Measurements from ENCODE around the gene ATP1A4. TPM values are rescaled to one million over a fixed set of nuclear protein-coding genes. Genes with fewer than 3 reads are reported as not detected.

The ATP1A4 gene
- total RNA-seq, 1 donor from 2014 or later = not detected

- ATAC-seq (ENCODE audit: low read depth) (no peak), DNase-seq (no peak)
- intact Hi-C loops (cut with micrococcal nuclease) = no loop called here
- TF ChIP-seq, protein P1, sequence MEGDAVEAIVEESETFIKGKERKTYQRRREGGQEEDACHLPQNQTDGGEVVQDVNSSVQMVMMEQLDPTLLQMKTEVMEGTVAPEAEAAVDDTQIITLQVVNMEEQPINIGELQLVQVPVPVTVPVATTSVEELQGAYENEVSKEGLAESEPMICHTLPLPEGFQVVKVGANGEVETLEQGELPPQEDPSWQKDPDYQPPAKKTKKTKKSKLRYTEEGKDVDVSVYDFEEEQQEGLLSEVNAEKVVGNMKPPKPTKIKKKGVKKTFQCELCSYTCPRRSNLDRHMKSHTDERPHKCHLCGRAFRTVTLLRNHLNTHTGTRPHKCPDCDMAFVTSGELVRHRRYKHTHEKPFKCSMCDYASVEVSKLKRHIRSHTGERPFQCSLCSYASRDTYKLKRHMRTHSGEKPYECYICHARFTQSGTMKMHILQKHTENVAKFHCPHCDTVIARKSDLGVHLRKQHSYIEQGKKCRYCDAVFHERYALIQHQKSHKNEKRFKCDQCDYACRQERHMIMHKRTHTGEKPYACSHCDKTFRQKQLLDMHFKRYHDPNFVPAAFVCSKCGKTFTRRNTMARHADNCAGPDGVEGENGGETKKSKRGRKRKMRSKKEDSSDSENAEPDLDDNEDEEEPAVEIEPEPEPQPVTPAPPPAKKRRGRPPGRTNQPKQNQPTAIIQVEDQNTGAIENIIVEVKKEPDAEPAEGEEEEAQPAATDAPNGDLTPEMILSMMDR (IDR thresholded peaks at IDR 0.05) = no peak
- ChIA-PET POLR2A (no interaction called here), CTCF (no interaction called here)
- Mint-ChIP-seq H3K27ac (no peak overlapping the region), H3K36me3 (ENCODE audit: low read depth) (no peaks in the 10 kb centered on the region), H3K4me1 (no peaks in the 10 kb centered on the region), H3K4me3 (no peak overlapping the region), H3K9me3 (no peaks in the 10 kb centered on the region), H3K27me3 (peaks cover 21% of the 10 kb centered on the region)
These were observed 15.1 kb upstream of the ATP1A4 start for GRCh38 chr1:160136121-160136925.

DNA sequence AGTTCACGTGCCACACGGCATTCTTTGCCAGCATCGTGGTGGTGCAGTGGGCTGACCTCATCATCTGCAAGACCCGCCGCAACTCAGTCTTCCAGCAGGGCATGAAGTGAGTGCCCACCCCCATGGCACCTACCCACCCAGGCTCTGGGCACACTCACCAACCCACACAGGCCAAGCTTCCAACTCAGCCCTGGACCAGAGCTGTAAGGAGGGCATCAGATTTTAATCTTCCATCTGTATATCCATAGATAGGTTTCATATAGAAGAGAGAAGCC is 14.5 kb upstream of the ATP1A4 start:
- TF ChIP-seq, protein P1 (IDR thresholded peaks at IDR 0.05) = no peak
- H3K9me3 Mint-ChIP-seq = no peaks in the 10 kb centered on the region
- ChIA-PET POLR2A (no interaction called here), CTCF (no interaction called here)
- H3K4me1 Mint-ChIP-seq = no peaks in the 10 kb centered on the region
- H3K4me3 Mint-ChIP-seq = no peak overlapping the region
- ATAC-seq (ENCODE audit: low read depth) (no peak), DNase-seq (no peak)
- H3K27ac Mint-ChIP-seq = no peak overlapping the region
- no peaks in the 10 kb centered on the region for H3K36me3 Mint-ChIP-seq (ENCODE audit: low read depth)
- intact Hi-C loops (cut with micrococcal nuclease) = no loop called here
- peaks cover 24% of the 10 kb centered on the region for H3K27me3 Mint-ChIP-seq

- no peak for ATAC-seq (ENCODE audit: low read depth)
- no peak for DNase-seq
- H3K36me3 Mint-ChIP-seq (ENCODE audit: low read depth) = no peaks in the 10 kb centered on the region
- intact Hi-C loops (cut with micrococcal nuclease) = no loop called here
- peaks cover 27% of the 10 kb centered on the region for H3K27me3 Mint-ChIP-seq
- H3K4me3 Mint-ChIP-seq = no peak overlapping the region
- H3K9me3 Mint-ChIP-seq = no peaks in the 10 kb centered on the region
- POLR2A ChIA-PET = no interaction called here
- TF ChIP-seq, protein P1 (IDR thresholded peaks at IDR 0.05) = no peak
- no peaks in the 10 kb centered on the region for H3K4me1 Mint-ChIP-seq
- H3K27ac Mint-ChIP-seq = no peak overlapping the region
- CTCF ChIA-PET = no interaction called here
These were observed 14.1 kb upstream of the ATP1A4 start for GRCh38 chr1:160137216-160137862.

DNA sequence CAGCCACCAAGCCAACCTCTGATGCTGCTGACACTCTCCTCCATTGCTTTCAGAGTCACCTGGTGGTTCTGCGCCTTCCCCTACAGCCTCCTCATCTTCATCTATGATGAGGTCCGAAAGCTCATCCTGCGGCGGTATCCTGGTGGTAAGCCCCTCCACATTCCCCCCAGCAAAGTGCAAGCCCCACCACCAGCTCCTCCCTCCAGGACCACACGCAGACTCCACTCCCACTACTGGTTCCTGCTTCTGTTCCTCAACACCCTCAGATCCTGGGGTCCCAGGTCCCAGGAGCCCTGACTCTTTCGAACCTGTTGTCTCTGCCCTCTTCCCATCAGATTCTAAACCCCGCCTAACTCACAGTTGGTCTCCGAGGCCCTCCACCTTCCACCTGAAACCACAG is 11.6 kb upstream of the ATP1A4 start:
- ChIA-PET CTCF (no interaction called here), POLR2A (no interaction called here)
- H3K36me3 Mint-ChIP-seq (ENCODE audit: low read depth) = no peaks in the 10 kb centered on the region
- peaks cover 31% of the 10 kb centered on the region for H3K27me3 Mint-ChIP-seq
- no peak for ATAC-seq (ENCODE audit: low read depth)
- H3K4me3 Mint-ChIP-seq = no peak overlapping the region
- TF ChIP-seq, protein P1 (IDR thresholded peaks at IDR 0.05) = no peak
- DNase-seq = no peak
- H3K4me1 Mint-ChIP-seq = no peaks in the 10 kb centered on the region
- no peak overlapping the region for H3K27ac Mint-ChIP-seq
- intact Hi-C loops (cut with micrococcal nuclease) = no loop called here
- H3K9me3 Mint-ChIP-seq = no peaks in the 10 kb centered on the region

DNA sequence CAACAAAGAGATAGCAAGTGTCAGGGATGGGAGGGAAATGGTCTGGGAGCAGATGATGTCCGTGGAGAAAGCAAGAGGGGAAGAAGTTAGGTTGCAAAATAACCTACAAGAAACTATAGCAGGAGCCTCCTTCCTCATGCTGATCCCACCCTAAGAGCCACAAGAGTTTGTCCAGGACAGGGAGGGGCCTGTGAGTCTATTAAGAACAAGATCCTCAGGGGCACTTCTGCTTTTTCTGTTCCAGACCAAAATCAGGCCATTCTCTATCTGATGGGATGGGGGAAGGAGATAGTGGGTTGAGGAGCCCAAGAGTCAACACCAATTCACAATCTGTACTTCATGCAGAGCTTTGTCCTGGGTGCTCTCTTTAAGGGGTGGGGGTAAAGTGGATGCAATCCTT is 7.7 kb upstream of the ATP1A4 start:
- ChIA-PET POLR2A (no interaction called here), CTCF (no interaction called here)
- intact Hi-C loops (cut with micrococcal nuclease) = no loop called here
- Mint-ChIP-seq H3K4me1 (no peaks in the 10 kb centered on the region), H3K4me3 (no peak overlapping the region), H3K27ac (no peak overlapping the region), H3K27me3 (peaks cover 28% of the 10 kb centered on the region), H3K9me3 (no peaks in the 10 kb centered on the region), H3K36me3 (ENCODE audit: low read depth) (no peaks in the 10 kb centered on the region)
- DNase-seq = no peak
- no peak for ATAC-seq (ENCODE audit: low read depth)
- TF ChIP-seq, protein P1 (IDR thresholded peaks at IDR 0.05) = no peak

Data from activated B cell treated with CpG ODN at 0.5 μM for 24 hours (primary cell).